HL-60 (cell line): Measurements from ENCODE around the gene CCL3.

ENCODE experiments used
- DNase-seq, 2 experiments: peaks; one replicate each; pipeline ENCODE4 v3.0.0-alpha.2; 2010 to 2020; ENCODE audit warnings: low read depth in 1 of 2, low spot score in 1 of 2
- H3K27ac ChIP-seq: fragments of 250-450 bp; sonication (Bioruptor Pico); replicated peaks from 2 replicates; pipeline ENCODE4 v1.5.1; 2020; ENCODE audit warnings: mild to moderate bottlenecking, moderate library complexity
- H3K27me3 ChIP-seq: fragments of 250-450 bp; sonication (Bioruptor Pico); 2 replicates; pipeline ENCODE4 v1.5.1; 2021; ENCODE audit warnings: mild to moderate bottlenecking, moderate library complexity; ENCODE audit not compliant: insufficient read depth, poor library complexity, severe bottlenecking
- H3K4me3 ChIP-seq: replicated peaks from 2 replicates; pipeline ENCODE4 v1.5.1; 2011; ENCODE audit warnings: mild to moderate bottlenecking, control low read depth, low read length; ENCODE audit not compliant: insufficient read depth
- GABPA ChIP-seq: IDR thresholded peaks from 2 replicates; pipeline ENCODE4 v1.6.1; 2012; ENCODE audit warnings: low read depth
- POLR2AphosphoS5 ChIP-seq: IDR thresholded peaks from 2 replicates; pipeline ENCODE4 v1.6.1; 2012; ENCODE audit warnings: low read depth
- SPI1 ChIP-seq: IDR thresholded peaks from 2 replicates; pipeline ENCODE4 v1.6.1; 2012; ENCODE audit warnings: low read depth, mild to moderate bottlenecking, borderline replicate concordance
- TF ChIP-seq, protein P1 (sequence below): IDR thresholded peaks from one replicate; pipeline ENCODE4 v1.5.1; 2011; ENCODE audit warnings: low read length, control low read depth, inconsistent platforms; ENCODE audit not compliant: insufficient read depth
- TF ChIP-seq, protein P2 (sequence below): IDR thresholded peaks from 2 replicates; pipeline ENCODE4 v1.6.1; 2012; ENCODE audit warnings: low read depth; ENCODE audit not compliant: insufficient replicate concordance

Gene CCL3

DNA sequence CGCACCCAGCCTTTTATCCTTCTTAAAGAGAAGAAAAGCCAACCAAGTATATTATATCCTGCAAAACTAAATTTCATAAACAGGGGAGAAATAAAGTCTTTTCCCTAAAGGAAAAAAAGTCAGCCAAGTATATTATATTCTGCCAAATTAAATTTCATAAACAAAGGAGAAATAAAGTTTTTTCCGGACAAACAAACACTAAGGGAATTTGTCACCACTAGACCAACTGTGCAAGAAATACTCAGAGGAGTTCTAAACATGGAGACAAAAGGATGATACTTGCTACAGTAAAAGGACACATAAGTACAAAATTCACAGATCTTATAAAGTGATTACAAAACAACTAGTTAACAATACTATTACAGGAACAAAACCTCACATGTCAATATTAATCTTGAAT, 40.3 kb downstream of the CCL3 start:
- Histone ChIP-seq H3K4me3 (no peak overlapping the region), H3K27me3 (no peaks in the 10 kb centered on the region), H3K27ac (no peak overlapping the region)
- TF ChIP-seq GABPA: no peak
- TF ChIP-seq SPI1: no peak
- TF ChIP-seq, protein P1, sequence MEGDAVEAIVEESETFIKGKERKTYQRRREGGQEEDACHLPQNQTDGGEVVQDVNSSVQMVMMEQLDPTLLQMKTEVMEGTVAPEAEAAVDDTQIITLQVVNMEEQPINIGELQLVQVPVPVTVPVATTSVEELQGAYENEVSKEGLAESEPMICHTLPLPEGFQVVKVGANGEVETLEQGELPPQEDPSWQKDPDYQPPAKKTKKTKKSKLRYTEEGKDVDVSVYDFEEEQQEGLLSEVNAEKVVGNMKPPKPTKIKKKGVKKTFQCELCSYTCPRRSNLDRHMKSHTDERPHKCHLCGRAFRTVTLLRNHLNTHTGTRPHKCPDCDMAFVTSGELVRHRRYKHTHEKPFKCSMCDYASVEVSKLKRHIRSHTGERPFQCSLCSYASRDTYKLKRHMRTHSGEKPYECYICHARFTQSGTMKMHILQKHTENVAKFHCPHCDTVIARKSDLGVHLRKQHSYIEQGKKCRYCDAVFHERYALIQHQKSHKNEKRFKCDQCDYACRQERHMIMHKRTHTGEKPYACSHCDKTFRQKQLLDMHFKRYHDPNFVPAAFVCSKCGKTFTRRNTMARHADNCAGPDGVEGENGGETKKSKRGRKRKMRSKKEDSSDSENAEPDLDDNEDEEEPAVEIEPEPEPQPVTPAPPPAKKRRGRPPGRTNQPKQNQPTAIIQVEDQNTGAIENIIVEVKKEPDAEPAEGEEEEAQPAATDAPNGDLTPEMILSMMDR: no peak
- TF ChIP-seq, protein P2, sequence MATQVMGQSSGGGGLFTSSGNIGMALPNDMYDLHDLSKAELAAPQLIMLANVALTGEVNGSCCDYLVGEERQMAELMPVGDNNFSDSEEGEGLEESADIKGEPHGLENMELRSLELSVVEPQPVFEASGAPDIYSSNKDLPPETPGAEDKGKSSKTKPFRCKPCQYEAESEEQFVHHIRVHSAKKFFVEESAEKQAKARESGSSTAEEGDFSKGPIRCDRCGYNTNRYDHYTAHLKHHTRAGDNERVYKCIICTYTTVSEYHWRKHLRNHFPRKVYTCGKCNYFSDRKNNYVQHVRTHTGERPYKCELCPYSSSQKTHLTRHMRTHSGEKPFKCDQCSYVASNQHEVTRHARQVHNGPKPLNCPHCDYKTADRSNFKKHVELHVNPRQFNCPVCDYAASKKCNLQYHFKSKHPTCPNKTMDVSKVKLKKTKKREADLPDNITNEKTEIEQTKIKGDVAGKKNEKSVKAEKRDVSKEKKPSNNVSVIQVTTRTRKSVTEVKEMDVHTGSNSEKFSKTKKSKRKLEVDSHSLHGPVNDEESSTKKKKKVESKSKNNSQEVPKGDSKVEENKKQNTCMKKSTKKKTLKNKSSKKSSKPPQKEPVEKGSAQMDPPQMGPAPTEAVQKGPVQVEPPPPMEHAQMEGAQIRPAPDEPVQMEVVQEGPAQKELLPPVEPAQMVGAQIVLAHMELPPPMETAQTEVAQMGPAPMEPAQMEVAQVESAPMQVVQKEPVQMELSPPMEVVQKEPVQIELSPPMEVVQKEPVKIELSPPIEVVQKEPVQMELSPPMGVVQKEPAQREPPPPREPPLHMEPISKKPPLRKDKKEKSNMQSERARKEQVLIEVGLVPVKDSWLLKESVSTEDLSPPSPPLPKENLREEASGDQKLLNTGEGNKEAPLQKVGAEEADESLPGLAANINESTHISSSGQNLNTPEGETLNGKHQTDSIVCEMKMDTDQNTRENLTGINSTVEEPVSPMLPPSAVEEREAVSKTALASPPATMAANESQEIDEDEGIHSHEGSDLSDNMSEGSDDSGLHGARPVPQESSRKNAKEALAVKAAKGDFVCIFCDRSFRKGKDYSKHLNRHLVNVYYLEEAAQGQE: no peak
- no peak for TF ChIP-seq POLR2AphosphoS5
- DNase-seq: no peak

DNA sequence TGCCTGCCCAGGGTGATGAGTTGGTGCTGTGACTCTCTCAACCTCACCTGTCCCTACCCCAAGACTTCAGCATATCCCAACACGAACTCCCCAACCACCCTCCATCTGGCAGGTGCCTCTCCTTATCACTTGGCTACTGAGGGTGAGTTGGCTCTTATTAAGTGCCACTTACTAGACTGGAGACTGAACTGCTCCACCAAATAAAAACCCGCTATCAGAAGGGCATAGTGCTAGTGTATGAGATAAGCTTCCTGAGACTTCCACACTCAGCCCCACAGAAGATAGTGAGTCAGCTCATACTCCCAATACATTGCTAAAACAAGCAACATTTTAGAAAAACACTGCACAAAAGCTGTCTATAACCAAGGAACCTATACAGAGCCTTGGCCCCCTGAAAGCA, 41.9 kb downstream of the CCL3 start:
- no peak for DNase-seq
- TF ChIP-seq, protein P2: no peak
- TF ChIP-seq, protein P1: no peak
- TF ChIP-seq SPI1 (no peak), POLR2AphosphoS5 (no peak), GABPA (no peak)
- Histone ChIP-seq H3K4me3 (no peak overlapping the region), H3K27ac (no peak overlapping the region), H3K27me3 (no peaks in the 10 kb centered on the region)
